Esophagus (tissue), 2 donors: Measurements from ENCODE around the gene TUBB2A. TPM values are rescaled to one million over a fixed set of nuclear protein-coding genes. Genes with fewer than 3 reads are reported as not detected.
A peak's percentile ranks its signal among the peaks of the same experiment; 100 is the strongest.
"Not testable (repeated sequence)": the region's sequence is repeated elsewhere in the genome, so short reads cannot be mapped to it uniquely, and the experiment has no call there.

ENCODE experiments used
- H3K27ac ChIP-seq, 2 donors: one replicate each; pipeline ENCODE4 v1.5.1; 2013; ENCODE audit warnings: low read depth in 2 of 2, mild to moderate bottlenecking in 2 of 2, inconsistent platforms in 1 of 2, low read length in 1 of 2, moderate library complexity in 1 of 2
- H3K27me3 ChIP-seq, 2 donors: one replicate each; pipeline ENCODE4 v1.6.1; 2013; ENCODE audit warnings: low read length in 2 of 2, control low read depth in 1 of 2, mild to moderate bottlenecking in 1 of 2; ENCODE audit not compliant: insufficient read depth in 2 of 2, control insufficient read depth in 1 of 2
- H3K36me3 ChIP-seq, 2 donors: one replicate each; pipeline ENCODE4 v1.6.1; 2013; ENCODE audit warnings: low read length in 1 of 2; ENCODE audit not compliant: control insufficient read depth in 2 of 2, insufficient read depth in 2 of 2
- H3K4me1 ChIP-seq, 2 donors: one replicate each; pipeline ENCODE4 v1.6.1; 2013; ENCODE audit warnings: low read length in 1 of 2; ENCODE audit not compliant: control insufficient read depth in 2 of 2, insufficient read depth in 2 of 2
- H3K4me3 ChIP-seq, 2 donors: one replicate each; pipeline ENCODE4 v1.5.1; 2013; ENCODE audit warnings: low read length in 2 of 2, mild to moderate bottlenecking in 2 of 2, low read depth in 1 of 2, moderate library complexity in 1 of 2
- H3K9me3 ChIP-seq, 2 donors: one replicate each; pipeline ENCODE4 v1.6.1; 2013; ENCODE audit warnings: mild to moderate bottlenecking in 2 of 2, low read depth in 1 of 2, low read length in 1 of 2, moderate library complexity in 1 of 2; ENCODE audit not compliant: control insufficient read depth in 2 of 2, insufficient read depth in 1 of 2
- WGBS, 2 donors: extraction: QIAGEN DNeasy Blood & Tissue Kit; methylation state at CpG; one replicate each; pipeline ENCODE4 v1.1.7; 2013; 5-methylcytosine and 5-hydroxymethylcytosine counted together
- polyA plus RNA-seq, 2 donors: library from polyadenylated mRNA; stranded (reverse); fragments of 200-250 nt; gene quantifications; one replicate each; pipeline ENCODE4 v1.2.3, GENCODE V29; 2013
- donor health status: healthy with polysubstance abuse.
- donor health status: Bipolar disorder and iron deficiency.

TUBB2A gene
- 100 to 1,000 TPM in 1 of 2 donors, 10 to 100 TPM in 1; 23.3 to 115 TPM for polyA plus RNA-seq

DNA sequence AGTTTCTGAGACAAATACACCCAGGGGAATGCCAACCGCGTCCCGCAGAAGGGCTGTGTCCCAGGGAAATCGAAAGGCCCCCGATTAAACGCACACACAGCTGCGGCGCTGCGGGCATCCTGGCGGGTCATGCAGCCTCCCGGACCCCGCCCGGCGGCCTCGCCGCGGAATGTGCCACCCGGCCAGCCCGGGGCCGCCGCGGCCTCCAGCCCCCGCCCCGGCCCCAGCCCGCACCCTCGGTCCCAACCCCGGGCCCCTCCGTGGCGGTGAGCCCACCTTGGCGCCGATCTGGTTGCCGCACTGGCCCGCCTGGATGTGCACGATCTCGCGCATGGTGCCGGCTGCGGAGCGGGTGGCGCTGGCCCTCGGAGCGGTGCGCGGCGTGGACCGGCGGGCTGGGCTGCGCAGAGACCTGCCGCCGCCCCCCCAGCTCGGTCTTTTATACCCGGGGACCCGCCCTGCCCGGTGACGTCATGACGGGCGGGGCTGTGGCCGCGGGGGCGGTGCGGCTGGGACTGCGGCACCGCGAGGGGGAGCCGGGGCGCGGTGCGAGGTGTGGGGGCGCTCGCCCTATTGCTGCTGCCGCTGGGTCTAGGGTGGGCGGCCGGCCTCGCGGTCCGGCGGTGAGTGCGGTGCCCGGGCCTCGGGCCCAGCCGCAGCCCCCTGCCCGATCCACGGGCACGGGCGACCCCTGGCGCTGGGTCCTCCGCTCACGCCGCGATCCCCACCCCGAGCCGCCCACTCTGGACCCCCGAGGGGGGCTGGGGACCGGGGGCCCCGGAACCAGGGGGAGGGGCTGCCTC is at the start of gene TUBB2A:
TUBB2A (minus strand) TSS at position 414 of the 803 bp plus-strand sequence; CDS start at position 333, 81 bp downstream.
- Histone ChIP-seq H3K36me3 (no peaks in the 10 kb centered on the region), H3K27ac (peak within 1 kb of the TSS; percentile 91 to 97), H3K9me3 (no peaks in the 10 kb centered on the region), H3K27me3 (no peaks in the 10 kb centered on the region), H3K4me3 (peak within 1 kb of the TSS; percentile 80 to 85), H3K4me1 (peaks cover 0 to 2% of the 10 kb centered on the region in 2 donors)
- WGBS, 2 donors = 1% methylated on average over 59 to 95 of the region's 95 CpGs

DNA sequence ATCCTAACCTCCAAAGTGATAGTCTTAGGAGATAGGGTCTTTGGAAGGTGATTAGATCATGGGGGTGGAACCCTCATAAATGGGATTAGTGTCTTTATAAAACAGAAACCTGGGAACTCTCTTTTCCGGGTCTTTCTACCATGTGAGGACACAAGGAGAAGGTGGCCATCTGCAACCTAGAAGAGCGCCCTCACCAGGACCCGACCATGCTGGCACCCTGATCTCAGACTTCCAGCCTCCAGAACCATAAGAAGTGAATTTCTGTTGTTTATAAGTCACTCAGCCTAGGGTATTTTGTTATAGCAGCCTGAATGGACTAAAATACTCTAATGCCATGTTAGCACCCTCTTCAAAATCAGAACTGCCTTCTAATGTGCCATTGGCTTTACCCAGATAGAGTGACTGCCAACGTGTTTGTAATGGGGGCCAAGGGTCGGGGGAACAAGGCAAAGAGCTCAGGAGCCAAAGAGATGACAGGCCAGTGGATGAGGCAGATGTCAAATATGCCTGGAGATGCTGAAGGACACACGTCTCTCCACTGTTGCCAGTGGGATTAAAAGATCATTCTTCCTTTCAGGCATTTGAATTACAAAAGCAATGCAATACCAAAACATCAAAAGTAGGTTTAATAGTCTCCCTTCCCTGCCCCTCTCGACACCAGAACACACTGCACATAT is 49.1 kb upstream of the TUBB2A start:
- no peaks in the 10 kb centered on the region for H3K27me3 ChIP-seq
- peaks cover 0 to 2% of the 10 kb centered on the region in 2 donors for H3K4me1 ChIP-seq
- H3K27ac ChIP-seq = peak overlapping the region; percentile 52 to 76
- 80 to 86% methylated on average over 7 of the region's 7 CpGs for WGBS, 2 donors
- H3K9me3 ChIP-seq = no peaks in the 10 kb centered on the region
- H3K4me3 ChIP-seq = no peak overlapping the region
- H3K36me3 ChIP-seq = no peaks in the 10 kb centered on the region

DNA sequence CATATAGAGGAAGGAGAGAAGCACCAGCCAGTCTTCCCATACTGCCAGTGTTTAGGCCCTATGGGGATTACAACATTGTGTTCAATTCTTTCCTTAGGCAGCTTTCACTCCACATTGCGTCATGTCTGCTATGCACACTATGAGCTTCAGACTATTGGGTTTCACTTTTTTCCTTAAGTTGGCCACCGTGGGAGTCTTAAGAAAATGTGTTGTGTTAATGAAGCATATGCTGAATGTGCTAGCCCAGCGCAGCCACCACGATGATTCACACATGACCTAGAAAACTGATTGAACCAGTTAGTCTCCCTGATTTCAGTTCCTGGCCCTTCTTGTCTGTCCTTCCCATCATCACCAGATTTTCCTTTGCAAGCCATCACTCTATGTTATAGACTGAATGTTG is 48.6 kb upstream of the TUBB2A start:
- H3K36me3 ChIP-seq = no peaks in the 10 kb centered on the region
- H3K27ac ChIP-seq = peak overlapping the region; percentile 39 to 80
- WGBS, 2 donors = 44 to 49% methylated on average over 4 of the region's 4 CpGs
- no peaks in the 10 kb centered on the region for H3K9me3 ChIP-seq
- peaks cover 0 to 2% of the 10 kb centered on the region in 2 donors for H3K4me1 ChIP-seq
- H3K27me3 ChIP-seq = no peaks in the 10 kb centered on the region
- no peak overlapping the region for H3K4me3 ChIP-seq

DNA sequence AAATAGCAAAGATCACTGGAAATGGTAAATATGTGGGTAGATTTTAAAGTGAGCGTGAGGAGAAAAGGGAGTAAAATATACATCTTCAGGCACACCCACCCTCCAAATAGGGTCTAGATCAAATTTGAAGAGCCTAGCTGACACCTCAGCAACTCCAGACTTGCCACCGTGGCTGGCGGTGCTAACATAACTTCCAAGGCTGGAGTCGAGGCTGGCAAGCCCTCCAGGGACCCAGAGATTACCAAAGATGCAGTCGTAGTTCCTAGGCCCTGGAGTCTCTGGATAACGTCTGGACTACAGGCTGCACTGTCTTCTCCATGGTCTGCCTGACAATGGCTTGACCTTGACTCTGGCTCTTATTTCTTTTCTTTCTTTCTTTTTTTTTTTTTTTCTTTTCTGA is 47.6 kb upstream of the TUBB2A start:
- Histone ChIP-seq H3K9me3 (no peaks in the 10 kb centered on the region), H3K27me3 (no peaks in the 10 kb centered on the region), H3K36me3 (no peaks in the 10 kb centered on the region), H3K4me1 (peaks cover 0 to 2% of the 10 kb centered on the region in 2 donors), H3K27ac (no peak overlapping the region), H3K4me3 (no peak overlapping the region)
- 90 to 91% methylated on average over 6 of the region's 6 CpGs for WGBS, 2 donors

DNA sequence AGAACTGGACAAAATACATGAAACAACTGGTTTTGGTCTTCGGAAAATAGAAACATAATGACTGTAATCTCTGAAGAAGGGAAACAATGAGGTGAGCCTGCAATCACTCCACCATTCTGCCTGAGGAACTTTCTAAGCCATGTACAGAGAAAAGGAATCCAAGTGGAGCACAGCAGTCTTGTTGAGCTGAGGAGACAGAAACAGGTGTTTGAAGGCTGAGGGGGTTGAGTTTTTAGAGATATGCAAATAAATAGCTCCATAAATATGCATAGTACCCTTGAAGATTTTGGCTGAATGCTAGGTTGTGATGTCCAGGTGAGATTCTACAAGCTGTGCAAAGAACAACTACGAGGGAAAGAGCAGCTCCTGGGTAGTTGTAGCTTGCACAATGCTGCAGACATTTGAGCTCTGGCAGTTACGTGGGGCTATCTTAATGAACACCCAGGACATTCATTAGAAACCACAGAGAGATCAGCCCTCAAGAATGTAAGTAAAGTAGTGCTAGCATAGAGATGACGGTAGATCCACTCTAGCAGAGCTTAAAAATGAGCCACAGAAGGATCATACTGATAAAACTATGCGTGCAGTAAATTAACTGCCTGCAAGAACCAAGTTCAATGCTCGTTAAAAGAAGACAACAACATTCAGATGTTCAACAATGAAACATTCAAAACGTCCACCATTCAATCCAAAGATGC is 45.8 kb upstream of the TUBB2A start:
- Histone ChIP-seq H3K27ac (no peak overlapping the region), H3K27me3 (no peaks in the 10 kb centered on the region), H3K4me1 (peaks cover 0 to 2% of the 10 kb centered on the region in 2 donors), H3K4me3 (no peak overlapping the region), H3K9me3 (no peaks in the 10 kb centered on the region), H3K36me3 (no peaks in the 10 kb centered on the region)
- WGBS, 2 donors = 73 to 76% methylated on average over 7 of the region's 7 CpGs

DNA sequence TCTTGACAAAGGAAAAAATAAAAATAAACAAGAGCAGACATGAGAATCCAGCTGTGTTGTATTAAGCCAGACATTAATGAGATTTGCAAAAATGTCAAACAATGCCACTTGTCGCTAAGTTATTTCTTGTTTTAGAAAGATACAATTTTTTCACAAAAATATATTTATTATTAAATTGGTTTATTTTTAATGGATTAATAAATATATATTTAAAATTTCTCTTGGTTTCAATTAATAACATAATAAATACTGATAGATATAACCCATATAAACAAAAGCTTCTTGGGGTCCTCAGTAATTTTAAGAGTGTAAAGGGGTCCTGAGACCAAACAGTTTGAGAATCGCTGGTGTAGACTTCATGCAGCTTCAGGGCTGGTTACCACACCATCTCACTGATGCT is 44.0 kb upstream of the TUBB2A start:
- Histone ChIP-seq H3K27me3 (no peaks in the 10 kb centered on the region), H3K9me3 (no peaks in the 10 kb centered on the region), H3K4me3 (no peak overlapping the region), H3K27ac (no peak overlapping the region), H3K36me3 (no peaks in the 10 kb centered on the region), H3K4me1 (no peaks in the 10 kb centered on the region)
- 88 to 91% methylated on average over 2 of the region's 2 CpGs for WGBS, 2 donors

DNA sequence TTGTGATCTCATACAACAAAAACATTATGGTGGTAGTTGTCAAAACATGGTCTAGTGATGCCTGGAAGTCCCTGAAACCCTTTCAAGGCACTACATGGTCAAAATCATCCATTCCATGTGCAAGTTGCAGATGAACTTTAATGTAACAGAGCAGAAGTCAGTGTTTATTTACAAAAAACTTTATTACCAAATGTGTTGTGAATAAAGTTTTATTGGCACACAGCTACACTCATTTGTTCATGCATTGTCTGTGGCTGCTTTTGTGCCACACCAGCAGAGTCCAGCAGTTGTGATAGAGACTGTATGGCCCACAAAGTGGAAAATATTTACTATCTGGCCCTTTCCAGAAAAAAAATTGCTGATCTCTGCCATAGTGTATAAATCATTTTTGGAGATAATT is 43.3 kb upstream of the TUBB2A start:
- Histone ChIP-seq H3K9me3 (no peaks in the 10 kb centered on the region), H3K27ac (no peak overlapping the region), H3K4me3 (no peak overlapping the region), H3K4me1 (peaks cover 0 to 4% of the 10 kb centered on the region in 2 donors), H3K36me3 (no peaks in the 10 kb centered on the region), H3K27me3 (no peaks in the 10 kb centered on the region)

DNA sequence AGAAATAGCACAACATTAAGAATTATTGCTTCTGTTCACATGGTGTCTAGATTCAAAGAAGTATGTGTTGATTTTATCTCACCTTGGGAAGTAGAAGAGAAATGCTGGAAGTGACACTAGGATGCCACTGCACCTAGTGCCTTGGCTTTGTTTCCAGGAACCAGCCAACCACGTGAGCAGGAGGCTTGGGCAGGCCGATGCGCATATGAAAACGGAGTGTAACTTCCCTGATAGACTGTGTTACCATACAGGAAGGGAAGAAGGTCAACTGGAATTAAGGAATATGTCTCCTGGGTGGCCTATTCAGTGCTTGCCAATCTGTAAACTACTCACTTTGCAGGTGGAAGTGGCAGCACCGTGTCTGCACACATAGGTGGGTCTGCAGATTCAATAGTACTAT is 42.0 kb upstream of the TUBB2A start:
- Histone ChIP-seq H3K9me3 (no peaks in the 10 kb centered on the region), H3K27me3 (no peaks in the 10 kb centered on the region), H3K36me3 (no peaks in the 10 kb centered on the region), H3K27ac (no peak overlapping the region), H3K4me3 (no peak overlapping the region), H3K4me1 (peaks cover 0 to 4% of the 10 kb centered on the region in 2 donors)
- WGBS, 2 donors = 83 to 87% methylated on average over 5 of the region's 5 CpGs

DNA sequence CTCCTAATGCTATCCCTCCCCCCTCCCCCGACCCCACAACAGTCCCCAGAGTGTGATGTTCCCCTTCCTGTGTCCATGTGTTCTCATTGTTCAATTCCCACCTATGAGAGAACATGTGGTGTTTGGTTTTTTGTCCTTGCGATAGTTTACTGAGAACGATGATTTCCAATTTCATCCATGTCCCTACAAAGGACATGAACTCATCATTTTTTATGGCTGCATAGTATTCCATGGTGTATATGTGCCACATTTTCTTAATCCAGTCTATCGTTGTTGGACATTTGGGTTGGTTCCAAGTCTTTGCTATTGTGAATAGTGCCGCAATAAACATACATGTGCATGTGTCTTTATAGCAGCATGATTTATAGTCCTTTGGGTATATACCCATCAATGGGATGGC is 40.4 kb upstream of the TUBB2A start:
- H3K4me1 ChIP-seq, H3K36me3 ChIP-seq, H3K27me3 ChIP-seq, H3K9me3 ChIP-seq, H3K27ac ChIP-seq, H3K4me3 ChIP-seq: not testable (repeated sequence)
- WGBS, 2 donors = 76 to 83% methylated on average over 4 of the region's 5 CpGs
